ENCODE data around the gene FAM20A. TPM values are rescaled to one million over a fixed set of nuclear protein-coding genes. Genes with fewer than 3 reads are reported as not detected.

Gene FAM20A
- polyA plus RNA-seq, 3 donors, result 0.91 to 1.6 TPM; not detected in 1

DNA sequence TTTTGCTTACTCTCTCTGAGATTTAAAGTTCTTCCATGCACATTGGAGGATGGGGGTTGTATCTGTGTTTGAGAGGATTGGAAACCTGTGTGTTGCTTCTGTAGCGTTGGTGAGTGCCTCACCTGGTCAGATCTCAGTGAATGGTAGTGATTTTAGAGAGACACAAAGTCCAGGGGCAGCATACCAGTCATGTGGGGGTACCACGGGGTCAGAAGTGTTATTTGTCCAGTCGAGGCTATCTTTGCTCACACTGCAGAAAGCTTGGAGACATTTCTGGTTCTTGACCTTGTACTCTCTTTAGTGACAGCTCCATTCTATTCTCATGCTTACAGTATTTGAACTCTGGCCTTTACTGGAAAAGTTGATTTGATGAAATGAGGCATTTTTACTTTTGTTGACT is 65.2 kb downstream of the FAM20A start:
- peaks cover 9 to 11% of the 10 kb centered on the region in 2 donors for H3K4me1 ChIP-seq (ENCODE audit: control insufficient read depth in 1 of 2, insufficient read depth in 2 of 2, low read length in 2 of 2)
- no peak overlapping the region for H3K27ac ChIP-seq (ENCODE audit: low read depth in 1 of 2, low read length in 2 of 2)
- no peaks in the 10 kb centered on the region for H3K79me2 ChIP-seq (ENCODE audit: insufficient read depth, low read length)
- Mint-ChIP-seq H3K4me1 (peaks cover 15% of the 10 kb centered on the region), H3K9me3 (no peaks in the 10 kb centered on the region), H3K27me3 (ENCODE audit: low read depth in 3 of 3) (peaks cover 0 to 2% (median 0%) of the 10 kb centered on the region in 3 donors), H3K4me3 (no peak overlapping the region), H3K27ac (peak overlapping the region in 1 of 7 donors; percentile 43), H3K36me3 (peaks cover 75 to 83% of the 10 kb centered on the region in 2 donors)
- TF ChIP-seq, protein P1, sequence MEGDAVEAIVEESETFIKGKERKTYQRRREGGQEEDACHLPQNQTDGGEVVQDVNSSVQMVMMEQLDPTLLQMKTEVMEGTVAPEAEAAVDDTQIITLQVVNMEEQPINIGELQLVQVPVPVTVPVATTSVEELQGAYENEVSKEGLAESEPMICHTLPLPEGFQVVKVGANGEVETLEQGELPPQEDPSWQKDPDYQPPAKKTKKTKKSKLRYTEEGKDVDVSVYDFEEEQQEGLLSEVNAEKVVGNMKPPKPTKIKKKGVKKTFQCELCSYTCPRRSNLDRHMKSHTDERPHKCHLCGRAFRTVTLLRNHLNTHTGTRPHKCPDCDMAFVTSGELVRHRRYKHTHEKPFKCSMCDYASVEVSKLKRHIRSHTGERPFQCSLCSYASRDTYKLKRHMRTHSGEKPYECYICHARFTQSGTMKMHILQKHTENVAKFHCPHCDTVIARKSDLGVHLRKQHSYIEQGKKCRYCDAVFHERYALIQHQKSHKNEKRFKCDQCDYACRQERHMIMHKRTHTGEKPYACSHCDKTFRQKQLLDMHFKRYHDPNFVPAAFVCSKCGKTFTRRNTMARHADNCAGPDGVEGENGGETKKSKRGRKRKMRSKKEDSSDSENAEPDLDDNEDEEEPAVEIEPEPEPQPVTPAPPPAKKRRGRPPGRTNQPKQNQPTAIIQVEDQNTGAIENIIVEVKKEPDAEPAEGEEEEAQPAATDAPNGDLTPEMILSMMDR (IDR thresholded peaks at IDR 0.05), result no peak
- WGBS (ENCODE audit: insufficient coverage), result 90% methylated on average over 1 of the region's 3 CpGs
- no peaks in the 10 kb centered on the region for H3K27me3 ChIP-seq (ENCODE audit: control insufficient read depth in 2 of 2, insufficient read depth in 2 of 2, low read length in 2 of 2)
- no peaks in the 10 kb centered on the region for H3K9me3 ChIP-seq (replicated peaks in 1 of 2; ENCODE audit: control insufficient read depth in 1 of 2, insufficient read depth in 1 of 2, low read length in 2 of 2)
- peaks cover 92% of the 10 kb centered on the region for H4K20me1 ChIP-seq (ENCODE audit: insufficient read depth, low read length)
- H3K4me3 ChIP-seq (replicated peaks in 1 of 3; ENCODE audit: low read depth in 2 of 3, low read length in 3 of 3), result no peak overlapping the region
- H3K4me2 ChIP-seq (replicated peaks; ENCODE audit: extremely low read depth, low read length, poor library complexity, severe bottlenecking), result no peak overlapping the region
- no peak overlapping the region for H3K9ac ChIP-seq (ENCODE audit: insufficient read depth, low read length, poor library complexity, severe bottlenecking)
- H2AFZ ChIP-seq (ENCODE audit: insufficient read depth, low read depth, low read length, poor library complexity, severe bottlenecking), result no peak overlapping the region
- intact Hi-C loops (cut with micrococcal nuclease), result loop anchor here (5.0 kb wide), 2 partner anchors 221 to 226 kb away; no protein-coding TSS in a partner anchor
- no peak for DNase-seq
- H3K36me3 ChIP-seq (replicated peaks in 1 of 2; ENCODE audit: control insufficient read depth in 1 of 2, insufficient read depth in 2 of 2, low read length in 2 of 2), result peaks cover 76 to 98% of the 10 kb centered on the region in 2 donors

DNA sequence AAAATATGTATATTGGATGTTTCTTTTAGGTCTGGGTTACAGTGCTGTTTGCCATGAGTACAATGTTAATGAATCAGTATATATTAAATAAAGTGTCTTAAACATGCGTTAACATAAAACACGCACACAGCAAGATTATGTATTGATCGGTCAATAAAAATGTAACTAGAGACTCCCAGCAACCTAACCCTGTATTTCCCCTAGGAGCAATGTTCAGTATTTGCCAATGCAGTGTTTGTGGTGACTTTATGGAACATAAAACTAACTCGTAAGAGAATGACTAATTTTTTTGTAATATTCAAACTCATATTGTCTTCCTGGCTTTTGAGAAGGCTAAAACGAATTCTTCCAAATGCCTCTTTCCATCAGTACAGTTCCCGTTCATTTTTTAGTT is 66.5 kb downstream of the FAM20A start:
- Mint-ChIP-seq H3K9me3 (no peaks in the 10 kb centered on the region), H3K27ac (no peak overlapping the region), H3K36me3 (peaks cover 80 to 86% of the 10 kb centered on the region in 2 donors), H3K4me1 (peaks cover 7% of the 10 kb centered on the region), H3K4me3 (no peak overlapping the region), H3K27me3 (ENCODE audit: low read depth in 3 of 3) (peaks cover 0 to 2% (median 0%) of the 10 kb centered on the region in 3 donors)
- Histone ChIP-seq H3K4me1 (ENCODE audit: control insufficient read depth in 1 of 2, insufficient read depth in 2 of 2, low read length in 2 of 2) (peaks cover 7% of the 10 kb centered on the region in 2 donors), H3K27ac (ENCODE audit: low read depth in 1 of 2, low read length in 2 of 2) (no peak overlapping the region), H3K36me3 (replicated peaks in 1 of 2; ENCODE audit: control insufficient read depth in 1 of 2, insufficient read depth in 2 of 2, low read length in 2 of 2) (peaks cover 85 to 99% of the 10 kb centered on the region in 2 donors), H2AFZ (ENCODE audit: insufficient read depth, low read depth, low read length, poor library complexity, severe bottlenecking) (no peak overlapping the region), H3K4me3 (replicated peaks in 1 of 3; ENCODE audit: low read depth in 2 of 3, low read length in 3 of 3) (no peak overlapping the region), H3K27me3 (ENCODE audit: control insufficient read depth in 2 of 2, insufficient read depth in 2 of 2, low read length in 2 of 2) (no peaks in the 10 kb centered on the region), H3K9me3 (replicated peaks in 1 of 2; ENCODE audit: control insufficient read depth in 1 of 2, insufficient read depth in 1 of 2, low read length in 2 of 2) (no peaks in the 10 kb centered on the region), H3K79me2 (ENCODE audit: insufficient read depth, low read length) (no peaks in the 10 kb centered on the region), H3K9ac (ENCODE audit: insufficient read depth, low read length, poor library complexity, severe bottlenecking) (no peak overlapping the region), H3K4me2 (replicated peaks; ENCODE audit: extremely low read depth, low read length, poor library complexity, severe bottlenecking) (no peak overlapping the region), H4K20me1 (ENCODE audit: insufficient read depth, low read length) (peaks cover 92% of the 10 kb centered on the region)
- DNase-seq, result no peak
- TF ChIP-seq, protein P1 (IDR thresholded peaks at IDR 0.05), result no peak
- no CpG with 5 or more reads among the region's 6 CpGs for WGBS (ENCODE audit: insufficient coverage)
- intact Hi-C loops (cut with micrococcal nuclease), result loop anchor here (5.0 kb wide), 2 partner anchors 223 to 228 kb away; no protein-coding TSS in a partner anchor

Data from CD14-positive monocyte (primary cell).